ENCODE measurements around the gene FYCO1.

DNA sequence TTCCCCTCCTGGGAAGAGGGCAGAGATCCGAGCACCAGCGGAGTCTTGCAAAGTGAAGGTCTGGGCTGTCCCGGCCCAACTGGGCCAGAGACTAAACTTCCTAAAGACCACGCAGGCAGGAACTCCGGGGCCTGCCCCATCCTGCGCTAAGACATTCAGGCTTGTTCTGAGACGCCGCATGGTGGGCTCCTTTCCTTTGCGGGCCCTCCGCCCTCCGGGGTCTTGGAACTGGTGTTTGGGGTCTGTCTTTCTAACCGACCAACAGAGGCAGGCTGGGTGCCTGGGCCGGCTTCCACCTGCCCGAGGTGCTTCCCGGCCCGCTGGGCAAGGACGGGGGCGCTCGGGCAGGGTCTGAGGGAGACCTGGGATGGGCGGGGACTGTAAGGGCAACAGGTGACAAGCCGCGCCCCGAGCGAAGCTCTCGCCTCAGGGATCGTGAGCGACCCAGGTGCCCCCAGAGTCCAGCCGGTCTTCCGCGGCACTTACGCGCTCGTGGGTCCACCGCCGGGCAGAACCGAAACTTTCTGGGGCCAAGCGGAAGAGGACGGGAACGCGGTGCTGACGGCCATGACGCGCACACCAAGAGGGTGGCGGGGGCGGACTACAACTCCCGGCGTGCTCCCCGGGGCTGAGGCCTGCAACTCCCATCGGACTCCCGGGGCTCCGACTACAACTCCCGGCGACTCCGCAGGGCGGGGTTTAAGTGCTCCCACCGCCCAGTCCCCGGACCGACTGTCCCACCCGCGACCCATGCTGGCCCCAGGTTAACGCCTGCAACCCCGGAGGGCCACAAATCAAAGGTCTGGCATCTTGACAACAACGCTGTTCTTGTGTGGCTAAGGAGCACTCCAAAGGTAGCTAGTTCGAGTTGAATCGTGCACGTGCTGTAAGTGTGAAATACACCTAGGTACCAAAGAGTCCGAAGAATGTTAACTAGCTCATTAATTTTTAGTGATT is at the start of gene FYCO1:
- TF ChIP-seq, protein P1, sequence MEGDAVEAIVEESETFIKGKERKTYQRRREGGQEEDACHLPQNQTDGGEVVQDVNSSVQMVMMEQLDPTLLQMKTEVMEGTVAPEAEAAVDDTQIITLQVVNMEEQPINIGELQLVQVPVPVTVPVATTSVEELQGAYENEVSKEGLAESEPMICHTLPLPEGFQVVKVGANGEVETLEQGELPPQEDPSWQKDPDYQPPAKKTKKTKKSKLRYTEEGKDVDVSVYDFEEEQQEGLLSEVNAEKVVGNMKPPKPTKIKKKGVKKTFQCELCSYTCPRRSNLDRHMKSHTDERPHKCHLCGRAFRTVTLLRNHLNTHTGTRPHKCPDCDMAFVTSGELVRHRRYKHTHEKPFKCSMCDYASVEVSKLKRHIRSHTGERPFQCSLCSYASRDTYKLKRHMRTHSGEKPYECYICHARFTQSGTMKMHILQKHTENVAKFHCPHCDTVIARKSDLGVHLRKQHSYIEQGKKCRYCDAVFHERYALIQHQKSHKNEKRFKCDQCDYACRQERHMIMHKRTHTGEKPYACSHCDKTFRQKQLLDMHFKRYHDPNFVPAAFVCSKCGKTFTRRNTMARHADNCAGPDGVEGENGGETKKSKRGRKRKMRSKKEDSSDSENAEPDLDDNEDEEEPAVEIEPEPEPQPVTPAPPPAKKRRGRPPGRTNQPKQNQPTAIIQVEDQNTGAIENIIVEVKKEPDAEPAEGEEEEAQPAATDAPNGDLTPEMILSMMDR (IDR thresholded peaks at IDR 0.05 in 8 of 11, conservative IDR thresholded peaks at IDR 0.05 in 3 of 11), result peak in 3 of 11 experiments; percentile 12 to 32 (median 16)
- peak in 2 of 3 donors; percentile 27 to 79 for TF ChIP-seq POLR2A (IDR thresholded peaks at IDR 0.05)
